NCI-H128 (cell line): ENCODE data around the gene TNRC6C.
A peak's percentile ranks its signal among the peaks of the same experiment; 100 is the strongest.
"Not testable (repeated sequence)": the region's sequence is repeated elsewhere in the genome, so short reads cannot be mapped to it uniquely, and the experiment has no call there.

Experiments
- DNase-seq: peaks from one replicate; lab custom pipeline; 2025; ENCODE audit not compliant: unreplicated experiment; lab: John Stamatoyannopoulos, UW

TNRC6C gene

GRCh38 chr17:78110363-78111015, 152.0 kb downstream of the TNRC6C start:
- DNase-seq, result no peak

- no peak for DNase-seq
These were observed 152.7 kb downstream of the TNRC6C start for GRCh38 chr17:78111016-78111726.

GRCh38 chr17:78111727-78112517, 153.4 kb downstream of the TNRC6C start:
- DNase-seq, result no peak

- peak; percentile 40 for DNase-seq
These were observed 154.3 kb downstream of the TNRC6C start for GRCh38 chr17:78112518-78113471.

GRCh38 chr17:78113804-78114785, 155.6 kb downstream of the TNRC6C start:
- no peak for DNase-seq

- DNase-seq, result no peak
These were observed 156.6 kb downstream of the TNRC6C start for GRCh38 chr17:78114831-78115723.

- DNase-seq, result not testable (repeated sequence)
These were observed 157.3 kb downstream of the TNRC6C start for GRCh38 chr17:78115803-78116202.

- DNase-seq, result no peak
These were observed 157.9 kb downstream of the TNRC6C start for GRCh38 chr17:78116411-78116810.

- peak; percentile 5 for DNase-seq
These were observed 158.8 kb downstream of the TNRC6C start for GRCh38 chr17:78117027-78117981.

GRCh38 chr17:78118801-78119241, 160.3 kb downstream of the TNRC6C start:
- DNase-seq, result no peak

- no peak for DNase-seq
These were observed 162.0 kb downstream of the TNRC6C start for GRCh38 chr17:78120537-78120936.

- DNase-seq, result no peak
These were observed 162.7 kb downstream of the TNRC6C start for GRCh38 chr17:78120971-78121800.

GRCh38 chr17:78121801-78122215, 163.3 kb downstream of the TNRC6C start:
- DNase-seq, result no peak

GRCh38 chr17:78122216-78122930, 163.9 kb downstream of the TNRC6C start:
- no peak for DNase-seq

GRCh38 chr17:78122931-78123249, 164.4 kb downstream of the TNRC6C start:
- DNase-seq, result no peak
